Effector memory CD4-positive, alpha-beta T cell (primary cell): Measurements from ENCODE around the gene ERC1.
"Not testable (repeated sequence)": the region's sequence is repeated elsewhere in the genome, so short reads cannot be mapped to it uniquely, and the experiment has no call there.

Experiments used
- DNase-seq, 3 donors: peaks; one replicate each; pipeline ENCODE4 v3.0.0-alpha.2; 2020
- H3K27ac ChIP-seq: 2 replicates; pipeline ENCODE4 v1.7.0; 2013; ENCODE audit warnings: mild to moderate bottlenecking, low read length, moderate library complexity; ENCODE audit not compliant: insufficient read depth, poor library complexity, severe bottlenecking
- H3K27me3 ChIP-seq: replicated peaks from 2 replicates; pipeline ENCODE4 v1.7.0; 2013; ENCODE audit warnings: mild to moderate bottlenecking, low read length; ENCODE audit not compliant: insufficient read depth, control insufficient read depth, poor library complexity, severe bottlenecking
- H3K36me3 ChIP-seq: 2 replicates; pipeline ENCODE4 v1.7.0; 2013; ENCODE audit warnings: mild to moderate bottlenecking, low read length, moderate library complexity; ENCODE audit not compliant: control insufficient read depth, insufficient read depth
- H3K4me1 ChIP-seq: 2 replicates; pipeline ENCODE4 v1.7.0; 2013; ENCODE audit warnings: low read length, mild to moderate bottlenecking; ENCODE audit not compliant: control insufficient read depth, insufficient read depth, poor library complexity, severe bottlenecking
- H3K4me3 ChIP-seq: 2 replicates; pipeline ENCODE4 v1.7.0; 2013; ENCODE audit warnings: low read length, low read depth, mild to moderate bottlenecking; ENCODE audit not compliant: insufficient read depth, poor library complexity, severe bottlenecking
- H3K9me3 ChIP-seq: 2 replicates; pipeline ENCODE4 v1.7.0; 2013; ENCODE audit warnings: mild to moderate bottlenecking, low read length, moderate library complexity; ENCODE audit not compliant: control insufficient read depth

The ERC1 gene

GRCh38 chr12:1083889-1084262, 92.9 kb downstream of the ERC1 start:
- Histone ChIP-seq H3K27me3 (no peaks in the 10 kb centered on the region), H3K4me3 (no peak overlapping the region), H3K27ac (no peak overlapping the region), H3K9me3 (no peaks in the 10 kb centered on the region), H3K36me3 (no peaks in the 10 kb centered on the region), H3K4me1 (no peaks in the 10 kb centered on the region)
- no peak for DNase-seq

GRCh38 chr12:1091350-1091749, 100.3 kb downstream of the ERC1 start:
- Histone ChIP-seq H3K4me1 (no peaks in the 10 kb centered on the region), H3K27me3 (no peaks in the 10 kb centered on the region), H3K9me3 (no peaks in the 10 kb centered on the region), H3K27ac (no peak overlapping the region), H3K36me3 (no peaks in the 10 kb centered on the region), H3K4me3 (no peak overlapping the region)
- DNase-seq: no peak

GRCh38 chr12:1093166-1093751, 102.2 kb downstream of the ERC1 start:
- Histone ChIP-seq H3K9me3 (no peaks in the 10 kb centered on the region), H3K4me3 (no peak overlapping the region), H3K27me3 (no peaks in the 10 kb centered on the region), H3K36me3 (no peaks in the 10 kb centered on the region), H3K27ac (no peak overlapping the region), H3K4me1 (no peaks in the 10 kb centered on the region)
- DNase-seq: no peak

GRCh38 chr12:1094714-1095113, 103.7 kb downstream of the ERC1 start:
- Histone ChIP-seq H3K27ac (no peak overlapping the region), H3K9me3 (no peaks in the 10 kb centered on the region), H3K4me3 (no peak overlapping the region), H3K4me1 (no peaks in the 10 kb centered on the region), H3K36me3 (no peaks in the 10 kb centered on the region), H3K27me3 (no peaks in the 10 kb centered on the region)
- no peak for DNase-seq

- H3K9me3 ChIP-seq: no peaks in the 10 kb centered on the region
- H3K4me3 ChIP-seq: no peak overlapping the region
- no peaks in the 10 kb centered on the region for H3K27me3 ChIP-seq
- DNase-seq: no peak
- no peak overlapping the region for H3K27ac ChIP-seq
- no peaks in the 10 kb centered on the region for H3K36me3 ChIP-seq
- H3K4me1 ChIP-seq: no peaks in the 10 kb centered on the region
These were observed 108.1 kb downstream of the ERC1 start for GRCh38 chr12:1099158-1099557.

- not testable (repeated sequence) for DNase-seq, H3K4me1 ChIP-seq, H3K4me3 ChIP-seq, H3K27me3 ChIP-seq, H3K36me3 ChIP-seq, H3K9me3 ChIP-seq, H3K27ac ChIP-seq
These were observed 108.6 kb downstream of the ERC1 start for GRCh38 chr12:1099618-1100017.

GRCh38 chr12:1102115-1102514, 111.1 kb downstream of the ERC1 start:
- Histone ChIP-seq H3K27me3 (no peaks in the 10 kb centered on the region), H3K36me3 (no peaks in the 10 kb centered on the region), H3K9me3 (no peaks in the 10 kb centered on the region), H3K4me3 (no peak overlapping the region), H3K4me1 (no peaks in the 10 kb centered on the region), H3K27ac (no peak overlapping the region)
- DNase-seq: no peak

- Histone ChIP-seq H3K4me1 (no peaks in the 10 kb centered on the region), H3K4me3 (no peak overlapping the region), H3K27me3 (no peaks in the 10 kb centered on the region), H3K36me3 (no peaks in the 10 kb centered on the region), H3K9me3 (no peaks in the 10 kb centered on the region), H3K27ac (no peak overlapping the region)
- DNase-seq: no peak
These were observed 111.9 kb downstream of the ERC1 start for GRCh38 chr12:1102791-1103450.

- DNase-seq: no peak
- H3K36me3 ChIP-seq: no peaks in the 10 kb centered on the region
- H3K9me3 ChIP-seq: no peaks in the 10 kb centered on the region
- H3K4me3 ChIP-seq: no peak overlapping the region
- H3K27me3 ChIP-seq: no peaks in the 10 kb centered on the region
- H3K27ac ChIP-seq: no peak overlapping the region
- H3K4me1 ChIP-seq: no peaks in the 10 kb centered on the region
These were observed 112.6 kb downstream of the ERC1 start for GRCh38 chr12:1103632-1104031.

GRCh38 chr12:1104088-1104800, 113.2 kb downstream of the ERC1 start:
- no peak overlapping the region for H3K4me3 ChIP-seq
- H3K27ac ChIP-seq: no peak overlapping the region
- DNase-seq: no peak
- H3K36me3 ChIP-seq: no peaks in the 10 kb centered on the region
- H3K4me1 ChIP-seq: no peaks in the 10 kb centered on the region
- H3K27me3 ChIP-seq: no peaks in the 10 kb centered on the region
- H3K9me3 ChIP-seq: no peaks in the 10 kb centered on the region
